Measurements from ENCODE around the gene GIPC1.

- TF ChIP-seq CTCF (conservative IDR thresholded peaks at IDR 0.05 in 1 of 2, IDR thresholded peaks at IDR 0.05 in 1 of 2; ENCODE audit: low read depth in 1 of 2, low read length in 2 of 2), result no peak
- no peak for TF ChIP-seq EZH2 (IDR thresholded peaks at IDR 0.05; ENCODE audit: low read length, missing control alignments)
Measured at GRCh38 chr19:14512406-14512961, 16.6 kb upstream of the GIPC1 start.
